Measurements from ENCODE around the gene ALDH3A2. TPM values are rescaled to one million over a fixed set of nuclear protein-coding genes. Genes with fewer than 3 reads are reported as not detected.

ALDH3A2 gene
- total RNA-seq, 2 donors from 2014 or later, result 26.9 to 60.1 TPM

DNA sequence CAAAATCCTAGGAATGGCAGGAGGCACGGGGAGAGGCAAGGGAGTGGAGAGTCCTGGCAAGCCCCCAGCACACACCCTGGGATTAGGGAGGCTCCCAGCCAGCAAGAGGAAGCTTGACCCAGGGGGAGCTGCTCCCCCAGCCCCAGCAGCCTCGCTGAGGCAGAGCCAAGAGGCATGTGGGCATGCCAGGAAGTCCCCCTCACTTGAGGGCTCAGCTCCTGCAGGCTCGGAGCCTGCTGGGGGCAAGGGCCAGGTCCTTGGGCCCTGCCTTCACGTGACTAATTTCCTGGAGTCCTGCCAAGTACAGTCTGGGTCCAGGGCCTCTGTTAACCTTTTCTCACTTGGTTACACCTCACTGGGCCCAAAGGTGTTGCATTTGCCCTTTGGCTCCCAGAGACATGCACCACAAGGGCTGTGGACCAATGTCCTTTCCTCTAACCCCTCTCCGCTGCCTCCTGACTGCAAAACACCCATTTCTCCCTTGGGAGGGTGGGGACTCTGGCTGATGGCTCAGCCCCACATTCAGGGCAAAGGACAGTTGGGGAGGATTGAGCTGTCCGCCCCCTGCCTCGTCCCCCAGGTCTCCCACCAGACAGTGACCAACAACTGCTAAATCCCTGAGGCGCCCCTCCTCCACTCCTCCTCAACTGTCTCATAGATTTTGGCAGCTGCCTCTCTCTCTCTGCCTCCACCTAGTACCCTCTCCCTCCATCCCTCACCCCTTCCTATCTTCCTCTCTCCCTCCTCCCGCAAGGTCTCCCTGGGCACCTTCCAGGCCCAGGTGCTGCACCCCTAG lies 72.3 kb downstream of the ALDH3A2 start:
- TF ChIP-seq, protein P1, sequence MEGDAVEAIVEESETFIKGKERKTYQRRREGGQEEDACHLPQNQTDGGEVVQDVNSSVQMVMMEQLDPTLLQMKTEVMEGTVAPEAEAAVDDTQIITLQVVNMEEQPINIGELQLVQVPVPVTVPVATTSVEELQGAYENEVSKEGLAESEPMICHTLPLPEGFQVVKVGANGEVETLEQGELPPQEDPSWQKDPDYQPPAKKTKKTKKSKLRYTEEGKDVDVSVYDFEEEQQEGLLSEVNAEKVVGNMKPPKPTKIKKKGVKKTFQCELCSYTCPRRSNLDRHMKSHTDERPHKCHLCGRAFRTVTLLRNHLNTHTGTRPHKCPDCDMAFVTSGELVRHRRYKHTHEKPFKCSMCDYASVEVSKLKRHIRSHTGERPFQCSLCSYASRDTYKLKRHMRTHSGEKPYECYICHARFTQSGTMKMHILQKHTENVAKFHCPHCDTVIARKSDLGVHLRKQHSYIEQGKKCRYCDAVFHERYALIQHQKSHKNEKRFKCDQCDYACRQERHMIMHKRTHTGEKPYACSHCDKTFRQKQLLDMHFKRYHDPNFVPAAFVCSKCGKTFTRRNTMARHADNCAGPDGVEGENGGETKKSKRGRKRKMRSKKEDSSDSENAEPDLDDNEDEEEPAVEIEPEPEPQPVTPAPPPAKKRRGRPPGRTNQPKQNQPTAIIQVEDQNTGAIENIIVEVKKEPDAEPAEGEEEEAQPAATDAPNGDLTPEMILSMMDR (conservative IDR thresholded peaks at IDR 0.05), result no peak

DNA sequence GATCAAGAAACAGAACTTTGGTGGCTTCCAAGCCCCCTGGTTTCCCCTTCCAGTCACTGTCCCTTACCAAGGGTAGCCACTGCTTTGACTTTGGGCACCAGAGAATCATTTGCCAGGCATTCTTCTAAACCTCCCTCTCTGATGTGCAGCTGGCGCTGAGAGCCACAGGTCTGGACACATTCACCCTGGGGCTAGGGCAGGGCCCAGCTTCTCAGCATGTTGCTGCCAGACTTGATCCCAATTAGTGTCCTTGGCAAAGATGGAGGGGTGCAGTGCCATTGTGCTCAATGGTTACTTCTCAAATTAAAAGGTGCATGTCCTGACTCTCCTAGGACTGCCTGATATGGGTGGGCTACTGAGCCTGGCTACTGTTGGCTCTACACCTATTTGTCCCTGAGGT lies 75.4 kb downstream of the ALDH3A2 start:
- Mint-ChIP-seq H3K4me1 (peaks cover 2% of the 10 kb centered on the region), H3K36me3 (ENCODE audit: low read depth) (no peaks in the 10 kb centered on the region), H3K27ac (no peak overlapping the region), H3K27me3 (ENCODE audit: insufficient read depth) (no peaks in the 10 kb centered on the region), H3K9me3 (no peaks in the 10 kb centered on the region), H3K4me3 (no peak overlapping the region)
- TF ChIP-seq, protein P1 (conservative IDR thresholded peaks at IDR 0.05), result no peak
- Histone ChIP-seq H3K4me3 (ENCODE audit: low read length) (no peak overlapping the region), H3K9ac (ENCODE audit: extremely low read depth, low read length, poor library complexity, severe bottlenecking) (no peak overlapping the region), H3K9me3 (ENCODE audit: control insufficient read depth, low read length) (no peaks in the 10 kb centered on the region), H3K36me3 (ENCODE audit: control insufficient read depth, insufficient read depth, low read length) (no peaks in the 10 kb centered on the region), H3K27me3 (ENCODE audit: control insufficient read depth, insufficient read depth, low read length, poor library complexity, severe bottlenecking) (no peaks in the 10 kb centered on the region), H3K4me1 (ENCODE audit: control insufficient read depth, insufficient read depth, low read length) (no peaks in the 10 kb centered on the region), H3K27ac (ENCODE audit: low read depth, low read length) (no peak overlapping the region)
- WGBS, 2 experiments (ENCODE audit: insufficient coverage in 1 of 2, insufficient read length in 1 of 2), result 100% methylated on average over 1 of the region's 1 CpG
- DNase-seq, result no peak

More for the DNA sequence above, 72.3 kb downstream of the ALDH3A2 start:
- Histone ChIP-seq H3K27me3 (ENCODE audit: control insufficient read depth, insufficient read depth, low read length, poor library complexity, severe bottlenecking) (no peaks in the 10 kb centered on the region), H3K36me3 (ENCODE audit: control insufficient read depth, insufficient read depth, low read length) (no peaks in the 10 kb centered on the region), H3K9me3 (ENCODE audit: control insufficient read depth, low read length) (no peaks in the 10 kb centered on the region), H3K9ac (ENCODE audit: extremely low read depth, low read length, poor library complexity, severe bottlenecking) (no peak overlapping the region), H3K4me3 (ENCODE audit: low read length) (no peak overlapping the region), H3K27ac (ENCODE audit: low read depth, low read length) (no peak overlapping the region), H3K4me1 (ENCODE audit: control insufficient read depth, insufficient read depth, low read length) (no peaks in the 10 kb centered on the region)
- no peaks in the 10 kb centered on the region for H3K36me3 Mint-ChIP-seq (ENCODE audit: low read depth)
- peak; percentile 43 for DNase-seq
- peaks cover 8% of the 10 kb centered on the region for H3K4me1 Mint-ChIP-seq
- H3K9me3 Mint-ChIP-seq, result no peaks in the 10 kb centered on the region
- H3K4me3 Mint-ChIP-seq, result no peak overlapping the region
- H3K27me3 Mint-ChIP-seq (ENCODE audit: insufficient read depth), result no peaks in the 10 kb centered on the region
- 61 to 77% methylated on average over 5 to 9 of the region's 9 CpGs for WGBS, 2 experiments (ENCODE audit: insufficient coverage in 1 of 2, insufficient read length in 1 of 2)
- H3K27ac Mint-ChIP-seq, result no peak overlapping the region

DNA sequence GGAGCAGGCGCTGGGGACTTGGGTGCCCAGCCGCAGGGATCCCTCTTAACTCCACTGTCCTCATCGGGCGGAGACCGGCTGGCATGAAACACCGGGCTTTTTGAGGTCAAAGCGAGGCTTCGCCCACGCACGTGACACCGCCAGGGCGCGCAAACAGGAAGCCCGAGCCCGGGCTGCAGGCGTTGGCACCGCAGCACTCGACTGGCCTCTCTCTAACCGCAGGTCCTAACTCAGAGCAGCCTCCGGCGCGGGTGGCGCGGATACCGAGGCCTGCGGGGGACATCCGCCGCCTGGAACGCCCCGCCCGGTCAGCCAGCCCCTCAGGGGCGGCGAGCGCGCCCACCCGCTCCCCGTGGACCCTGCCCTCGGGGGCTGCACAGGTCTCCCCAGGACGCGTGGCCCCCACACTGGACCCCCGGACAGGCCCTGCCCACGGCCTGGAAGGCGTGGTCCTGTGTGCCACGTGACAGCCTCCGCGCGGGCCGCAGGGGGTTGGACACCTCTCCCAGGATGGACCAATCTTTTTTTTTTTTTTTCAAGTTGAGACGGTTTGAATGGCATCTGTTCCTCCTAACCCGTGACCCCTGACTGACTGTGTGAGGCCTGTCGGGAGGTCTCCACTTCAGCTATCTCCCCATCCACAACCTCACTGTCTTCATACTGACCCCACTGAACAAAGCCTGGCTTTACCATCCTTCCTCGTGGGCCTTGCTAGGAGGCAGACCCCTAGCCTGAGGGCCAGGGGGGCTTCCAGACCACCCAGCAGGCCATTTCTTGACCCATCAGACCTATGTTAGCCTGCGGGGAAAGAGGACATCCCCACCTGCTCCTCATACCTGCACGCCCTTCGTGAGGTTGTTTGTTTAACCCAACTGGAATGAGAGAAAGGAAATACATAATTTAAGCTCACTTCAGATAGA lies 76.2 kb downstream of the ALDH3A2 start:
- 94 to 97% methylated on average over 25 to 55 of the region's 55 CpGs for WGBS, 2 experiments (ENCODE audit: insufficient coverage in 1 of 2, insufficient read length in 1 of 2)
- H3K4me1 Mint-ChIP-seq, result peaks cover 2% of the 10 kb centered on the region
- H3K27ac Mint-ChIP-seq, result no peak overlapping the region
- Histone ChIP-seq H3K9me3 (ENCODE audit: control insufficient read depth, low read length) (no peaks in the 10 kb centered on the region), H3K4me1 (ENCODE audit: control insufficient read depth, insufficient read depth, low read length) (no peaks in the 10 kb centered on the region), H3K36me3 (ENCODE audit: control insufficient read depth, insufficient read depth, low read length) (no peaks in the 10 kb centered on the region), H3K27me3 (ENCODE audit: control insufficient read depth, insufficient read depth, low read length, poor library complexity, severe bottlenecking) (no peaks in the 10 kb centered on the region), H3K4me3 (ENCODE audit: low read length) (no peak overlapping the region), H3K9ac (ENCODE audit: extremely low read depth, low read length, poor library complexity, severe bottlenecking) (no peak overlapping the region), H3K27ac (ENCODE audit: low read depth, low read length) (no peak overlapping the region)
- no peaks in the 10 kb centered on the region for H3K27me3 Mint-ChIP-seq (ENCODE audit: insufficient read depth)
- H3K4me3 Mint-ChIP-seq, result no peak overlapping the region
- H3K9me3 Mint-ChIP-seq, result no peaks in the 10 kb centered on the region
- no peaks in the 10 kb centered on the region for H3K36me3 Mint-ChIP-seq (ENCODE audit: low read depth)
- TF ChIP-seq, protein P1 (conservative IDR thresholded peaks at IDR 0.05), result no peak
- DNase-seq, result peak; percentile 43
